SKM-1 (cell line): Measurements from ENCODE around the gene STARD4.

Source experiments
- DNase-seq: peaks from one replicate; lab custom pipeline; 2025; ENCODE audit not compliant: unreplicated experiment; lab: John Stamatoyannopoulos, UW

Gene STARD4

GRCh38 chr5:111472579-111472978 lies 39.8 kb downstream of the STARD4 start:
- DNase-seq = peak; percentile 84

GRCh38 chr5:111472096-111472495 lies 40.2 kb downstream of the STARD4 start:
- no peak for DNase-seq

- DNase-seq = peak; percentile 16
Observed at GRCh38 chr5:111469903-111470302, 42.4 kb downstream of the STARD4 start.

GRCh38 chr5:111469293-111469896 lies 42.9 kb downstream of the STARD4 start:
- DNase-seq = no peak

- DNase-seq = no peak
Observed at GRCh38 chr5:111463311-111463710, 49.0 kb downstream of the STARD4 start.

- peak; percentile 44 for DNase-seq
Observed at GRCh38 chr5:111461934-111462333, 50.4 kb downstream of the STARD4 start.

GRCh38 chr5:111461255-111461671 lies 51.1 kb downstream of the STARD4 start:
- DNase-seq = peak; percentile 3

- DNase-seq = no peak
Observed at GRCh38 chr5:111454776-111455175, 57.6 kb downstream of the STARD4 start.

- no peak for DNase-seq
Observed at GRCh38 chr5:111454198-111454622, 58.1 kb downstream of the STARD4 start.

GRCh38 chr5:111453747-111454146 lies 58.6 kb downstream of the STARD4 start:
- no peak for DNase-seq

- no peak for DNase-seq
Observed at GRCh38 chr5:111453295-111453694, 59.0 kb downstream of the STARD4 start.

- no peak for DNase-seq
Observed at GRCh38 chr5:111447822-111448221, 64.5 kb downstream of the STARD4 start.

GRCh38 chr5:111447099-111447498 lies 65.2 kb downstream of the STARD4 start:
- DNase-seq = no peak
